Fibroblast of skin of left biceps (primary cell): ENCODE results near the gene PLCD1.
"Not testable (repeated sequence)": the region's sequence is repeated elsewhere in the genome, so short reads cannot be mapped to it uniquely, and the experiment has no call there.

ENCODE experiments used
- DNase-seq, 2 experiments: peaks; one replicate each; pipeline ENCODE4 v3.0.0-alpha.2; 2013; ENCODE audit warnings: low read depth in 2 of 2

Gene PLCD1

GRCh38 chr3:38000242-38000916 lies 29.1 kb downstream of the PLCD1 start:
- no peak for DNase-seq

- no peak for DNase-seq
Observed at GRCh38 chr3:37999836-38000235, 29.6 kb downstream of the PLCD1 start.

GRCh38 chr3:37997791-37998370 lies 31.6 kb downstream of the PLCD1 start:
- no peak for DNase-seq

- no peak for DNase-seq
Observed at GRCh38 chr3:37997342-37997741, 32.1 kb downstream of the PLCD1 start.

- peak; percentile 30 to 33 for DNase-seq
Observed at GRCh38 chr3:37996785-37997301, 32.6 kb downstream of the PLCD1 start.

- DNase-seq, result no peak
Observed at GRCh38 chr3:37995652-37996641, 33.5 kb downstream of the PLCD1 start.

GRCh38 chr3:37994639-37994972 lies 34.8 kb downstream of the PLCD1 start:
- DNase-seq, result no peak

- peak; percentile 21 to 27 for DNase-seq
Observed at GRCh38 chr3:37993820-37994638, 35.4 kb downstream of the PLCD1 start.

- DNase-seq, result no peak
Observed at GRCh38 chr3:37993460-37993819, 36.0 kb downstream of the PLCD1 start.

GRCh38 chr3:37993067-37993455 lies 36.4 kb downstream of the PLCD1 start:
- no peak for DNase-seq

GRCh38 chr3:37992271-37993066 lies 37.0 kb downstream of the PLCD1 start:
- DNase-seq, result no peak

GRCh38 chr3:37991823-37992222 lies 37.6 kb downstream of the PLCD1 start:
- DNase-seq, result no peak

GRCh38 chr3:37991109-37991508 lies 38.3 kb downstream of the PLCD1 start:
- DNase-seq, result no peak

GRCh38 chr3:37990527-37990926 lies 38.9 kb downstream of the PLCD1 start, which contains the start of gene VILL:
TSS of gene VILL (plus strand) at chr3:37990786. CDS start at chr3:37993673, 2,887 bp downstream.
- DNase-seq, result no peak

- no peak for DNase-seq
Observed at GRCh38 chr3:37989821-37990480, 39.5 kb downstream of the PLCD1 start.

GRCh38 chr3:37988931-37989525 lies 40.4 kb downstream of the PLCD1 start:
- DNase-seq, result no peak

GRCh38 chr3:37988376-37988775 lies 41.1 kb downstream of the PLCD1 start:
- not testable (repeated sequence) for DNase-seq

GRCh38 chr3:37987751-37988179 lies 41.7 kb downstream of the PLCD1 start:
- DNase-seq, result no peak

- no peak for DNase-seq
Observed at GRCh38 chr3:37987315-37987697, 42.1 kb downstream of the PLCD1 start.
